ENCODE results near the gene ERBB2.
A peak's percentile ranks its signal among the peaks of the same experiment; 100 is the strongest.

The ERBB2 gene
- total RNA-seq = 2.4 to 5.6 reads per million in 2 experiments

GRCh38 chr17:39699818-39700147 is at the start of gene ERBB2:
Gene ERBB2 (plus strand): TSS chr17:39700064. CDS start chr17:39700239, 175 bp downstream.
- no peak for DNase-seq (ENCODE audit: low read depth)

GRCh38 chr17:39650121-39650579 is 49.7 kb upstream of the ERBB2 start:
- DNase-seq (ENCODE audit: low read depth) = no peak

GRCh38 chr17:39651923-39652586 is 47.8 kb upstream of the ERBB2 start:
- DNase-seq (ENCODE audit: low read depth) = no peak

- no peak for DNase-seq (ENCODE audit: low read depth)
Measured at GRCh38 chr17:39652587-39653315, 47.1 kb upstream of the ERBB2 start.

GRCh38 chr17:39653316-39653661 is 46.6 kb upstream of the ERBB2 start:
- DNase-seq (ENCODE audit: low read depth) = no peak

GRCh38 chr17:39653662-39654331 is 46.1 kb upstream of the ERBB2 start:
- DNase-seq (ENCODE audit: low read depth) = peak; percentile 74

GRCh38 chr17:39655105-39655504 is 44.8 kb upstream of the ERBB2 start:
- DNase-seq (ENCODE audit: low read depth) = no peak

GRCh38 chr17:39658346-39658745 is 41.5 kb upstream of the ERBB2 start:
- no peak for DNase-seq (ENCODE audit: low read depth)

- no peak for DNase-seq (ENCODE audit: low read depth)
Measured at GRCh38 chr17:39658760-39659159, 41.1 kb upstream of the ERBB2 start.

GRCh38 chr17:39659279-39660010 is 40.4 kb upstream of the ERBB2 start:
- DNase-seq (ENCODE audit: low read depth) = no peak

GRCh38 chr17:39660011-39660360 is 39.9 kb upstream of the ERBB2 start:
- no peak for DNase-seq (ENCODE audit: low read depth)

- DNase-seq (ENCODE audit: low read depth) = no peak
Measured at GRCh38 chr17:39660397-39661385, 39.2 kb upstream of the ERBB2 start.

- no peak for DNase-seq (ENCODE audit: low read depth)
Measured at GRCh38 chr17:39661744-39662541, 37.9 kb upstream of the ERBB2 start.

GRCh38 chr17:39662551-39663339 is 37.1 kb upstream of the ERBB2 start:
- DNase-seq (ENCODE audit: low read depth) = no peak

GRCh38 chr17:39663340-39663687 is 36.5 kb upstream of the ERBB2 start:
- DNase-seq (ENCODE audit: low read depth) = no peak

GRCh38 chr17:39663688-39664580 is 35.9 kb upstream of the ERBB2 start:
- no peak for DNase-seq (ENCODE audit: low read depth)

GRCh38 chr17:39664581-39665561 is 35.0 kb upstream of the ERBB2 start, which contains the start of gene TCAP:
Gene TCAP (plus strand): TSS chr17:39665349. CDS start chr17:39665360, 11 bp downstream.
- no peak for DNase-seq (ENCODE audit: low read depth)

Measured in T follicular helper cell (primary cell).